ENCODE data around the gene NDEL1. TPM values are rescaled to one million over a fixed set of nuclear protein-coding genes. Genes with fewer than 3 reads are reported as not detected.

Gene NDEL1
- total RNA-seq, 1 donor from 2014 or later = 112 TPM

DNA sequence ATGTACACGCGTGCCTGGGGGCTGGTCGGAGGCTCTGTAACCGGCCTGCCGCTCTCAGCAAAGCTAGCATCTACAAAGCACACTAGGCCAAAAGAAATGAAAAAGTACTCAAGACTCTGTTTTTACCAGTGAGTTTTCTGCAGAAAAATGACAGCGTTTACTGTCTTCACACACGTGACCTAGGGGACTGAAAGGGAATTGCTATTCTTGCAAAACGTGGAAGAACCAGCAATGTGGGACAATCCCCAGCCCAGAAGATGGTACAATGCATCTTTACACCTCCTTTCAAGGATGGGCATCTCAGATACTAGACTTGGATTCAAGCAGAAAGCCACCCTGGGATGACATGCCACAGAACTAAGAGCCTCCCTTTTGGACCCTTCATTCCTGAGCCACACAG is 41.5 kb downstream of the NDEL1 start:
- no peak for DNase-seq (ENCODE audit: low spot score)

GRCh38 chr17:8477715-8478441 is 42.2 kb downstream of the NDEL1 start:
- DNase-seq (ENCODE audit: low spot score) = no peak

- peak; percentile 82 for DNase-seq (ENCODE audit: low spot score)
Observed at GRCh38 chr17:8479431-8479947, 43.8 kb downstream of the NDEL1 start.

- peak; percentile 74 for DNase-seq (ENCODE audit: low spot score)
Observed at GRCh38 chr17:8480011-8480976, 44.6 kb downstream of the NDEL1 start.

GRCh38 chr17:8481089-8481488 is 45.4 kb downstream of the NDEL1 start:
- DNase-seq (ENCODE audit: low spot score) = peak; percentile 88

DNA sequence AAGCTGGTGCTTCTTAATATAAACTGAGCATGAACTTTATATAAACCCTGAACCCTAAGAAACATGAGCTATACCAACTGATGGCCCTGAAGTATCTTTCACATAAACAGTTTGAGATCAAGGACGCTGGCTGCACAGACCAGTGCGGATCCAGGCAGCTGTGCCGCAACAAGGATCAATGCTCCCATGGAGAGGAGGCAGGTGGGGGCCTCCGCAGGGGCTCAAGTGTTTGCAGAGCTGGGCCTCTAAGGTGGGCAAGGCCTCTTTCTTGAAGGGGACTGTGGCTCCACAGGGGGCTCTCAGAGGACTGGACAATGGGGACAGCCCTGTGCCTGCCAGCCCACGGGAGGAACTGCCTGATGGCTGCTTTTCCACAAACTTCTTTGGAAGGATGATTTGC is 46.0 kb downstream of the NDEL1 start:
- no peak for DNase-seq (ENCODE audit: low spot score)

DNA sequence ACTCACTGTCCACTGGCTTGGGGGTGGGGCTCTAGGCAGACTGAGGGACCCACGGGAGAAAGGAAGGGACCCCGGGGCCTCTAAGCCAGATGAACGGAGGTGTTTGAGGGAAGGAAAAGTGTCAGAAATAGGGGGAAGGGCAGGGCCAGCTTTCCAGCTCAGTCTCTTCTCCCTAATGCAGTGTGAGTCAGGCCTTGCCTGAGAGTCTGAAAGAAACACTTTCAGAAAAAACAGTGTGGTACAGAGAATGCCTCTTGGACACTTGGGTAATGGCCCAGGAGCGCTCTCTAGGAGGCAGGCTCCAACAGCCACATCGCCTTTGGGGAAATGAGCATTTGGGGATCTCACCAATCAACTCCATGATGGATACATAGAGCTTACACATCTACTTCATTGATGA is 46.9 kb downstream of the NDEL1 start:
- DNase-seq (ENCODE audit: low spot score) = no peak

DNA sequence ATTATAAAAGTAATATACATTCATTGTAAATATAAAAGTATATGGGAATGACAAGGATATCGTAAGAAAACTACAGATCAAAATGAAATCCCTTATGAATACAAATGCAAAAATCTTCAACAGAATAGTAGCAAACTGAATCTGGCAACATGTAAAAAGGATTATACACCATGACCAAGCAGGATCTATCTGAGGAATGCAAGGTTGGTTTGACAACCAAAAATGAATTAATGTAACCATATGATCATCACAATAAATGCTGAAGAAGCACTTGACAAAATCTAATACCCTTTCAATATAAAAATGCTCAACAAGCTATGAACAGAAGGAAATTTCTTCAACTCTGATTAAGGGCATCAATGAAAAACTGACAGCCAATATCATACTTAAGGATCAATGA is 48.8 kb downstream of the NDEL1 start:
- no peak for DNase-seq (ENCODE audit: low spot score)

- DNase-seq (ENCODE audit: low spot score) = no peak
Observed at GRCh38 chr17:8485491-8485890, 49.8 kb downstream of the NDEL1 start.

GRCh38 chr17:8487130-8487645 is 51.5 kb downstream of the NDEL1 start:
- DNase-seq (ENCODE audit: low spot score) = peak; percentile 65

DNA sequence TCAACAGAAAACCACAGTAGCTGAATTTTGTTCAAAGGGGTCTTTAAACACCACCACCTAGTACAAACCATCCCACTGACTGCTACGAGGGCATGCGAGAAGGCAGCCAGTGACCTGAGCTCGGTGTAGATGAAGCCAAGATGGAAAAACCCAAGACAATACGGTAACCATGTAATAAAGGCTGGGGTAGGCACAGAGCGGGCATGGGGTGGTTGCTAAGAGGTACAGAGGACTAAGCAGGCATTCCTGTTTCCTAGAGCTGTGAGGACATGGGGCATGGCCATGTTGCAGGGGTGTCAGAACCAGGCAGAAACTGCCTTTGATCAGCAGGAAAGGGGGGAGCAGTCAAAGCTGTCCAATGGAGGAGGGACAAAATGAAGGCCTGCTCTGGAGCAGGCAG is 52.1 kb downstream of the NDEL1 start:
- DNase-seq (ENCODE audit: low spot score) = peak; percentile 43

DNA sequence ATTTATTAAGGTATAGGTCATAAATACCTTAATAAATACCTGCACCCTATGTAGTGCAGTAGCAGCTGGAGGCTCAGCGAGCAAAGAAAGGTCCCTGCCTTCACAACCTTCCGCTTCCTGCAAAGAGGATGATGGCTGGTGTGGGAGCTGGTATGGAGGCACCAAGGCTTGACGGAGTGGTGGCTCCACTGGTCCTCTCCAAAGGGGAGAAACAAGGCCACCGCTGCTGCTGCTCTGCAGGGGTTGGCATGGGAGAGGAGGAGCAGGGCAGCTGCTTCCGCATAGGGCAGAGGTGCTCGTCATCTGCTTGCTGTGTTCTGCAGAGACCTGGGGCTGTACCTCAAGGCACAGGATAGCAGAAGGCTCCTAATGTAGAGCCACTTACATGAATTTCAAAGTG is 52.8 kb downstream of the NDEL1 start:
- peak; percentile 59 for DNase-seq (ENCODE audit: low spot score)

DNA sequence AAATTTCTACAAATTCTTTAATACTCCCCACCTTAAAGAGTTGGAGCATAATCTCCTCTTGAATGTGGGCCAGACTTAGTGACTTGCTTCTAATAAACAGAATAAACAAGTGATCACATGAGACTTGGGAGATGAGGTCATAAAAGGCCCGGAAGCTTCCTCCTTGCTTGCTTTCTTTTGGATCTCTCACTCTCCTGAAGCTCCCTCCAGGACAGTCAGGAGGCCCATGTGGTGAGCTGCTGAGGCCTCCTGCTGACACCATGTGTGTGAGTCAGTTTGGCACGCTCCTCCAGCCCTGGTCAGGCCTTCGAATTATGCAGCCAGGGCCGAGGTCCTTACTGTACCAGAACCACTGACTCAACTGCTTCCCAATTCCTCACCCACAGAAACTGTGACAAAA is 53.2 kb downstream of the NDEL1 start:
- peak; percentile 88 for DNase-seq (ENCODE audit: low spot score)

DNA sequence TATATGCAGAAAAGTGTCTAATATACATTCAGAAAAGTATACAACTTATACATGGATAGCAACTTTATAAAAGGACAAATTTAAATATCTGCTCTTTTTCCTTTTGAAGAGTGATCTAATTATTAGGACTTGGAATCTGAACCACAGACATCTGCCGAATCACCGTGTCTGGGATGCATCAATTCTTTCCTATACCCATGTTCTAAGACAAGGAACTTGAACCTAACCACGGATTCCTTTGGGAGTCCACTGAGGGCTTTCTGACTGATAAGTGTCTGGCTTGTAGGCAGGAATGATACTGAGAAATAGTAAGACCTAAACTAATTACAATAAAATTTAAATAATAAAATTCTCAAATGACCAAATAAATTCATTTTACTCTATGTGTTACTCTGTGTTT is 54.2 kb downstream of the NDEL1 start:
- no peak for DNase-seq (ENCODE audit: low spot score)

DNA sequence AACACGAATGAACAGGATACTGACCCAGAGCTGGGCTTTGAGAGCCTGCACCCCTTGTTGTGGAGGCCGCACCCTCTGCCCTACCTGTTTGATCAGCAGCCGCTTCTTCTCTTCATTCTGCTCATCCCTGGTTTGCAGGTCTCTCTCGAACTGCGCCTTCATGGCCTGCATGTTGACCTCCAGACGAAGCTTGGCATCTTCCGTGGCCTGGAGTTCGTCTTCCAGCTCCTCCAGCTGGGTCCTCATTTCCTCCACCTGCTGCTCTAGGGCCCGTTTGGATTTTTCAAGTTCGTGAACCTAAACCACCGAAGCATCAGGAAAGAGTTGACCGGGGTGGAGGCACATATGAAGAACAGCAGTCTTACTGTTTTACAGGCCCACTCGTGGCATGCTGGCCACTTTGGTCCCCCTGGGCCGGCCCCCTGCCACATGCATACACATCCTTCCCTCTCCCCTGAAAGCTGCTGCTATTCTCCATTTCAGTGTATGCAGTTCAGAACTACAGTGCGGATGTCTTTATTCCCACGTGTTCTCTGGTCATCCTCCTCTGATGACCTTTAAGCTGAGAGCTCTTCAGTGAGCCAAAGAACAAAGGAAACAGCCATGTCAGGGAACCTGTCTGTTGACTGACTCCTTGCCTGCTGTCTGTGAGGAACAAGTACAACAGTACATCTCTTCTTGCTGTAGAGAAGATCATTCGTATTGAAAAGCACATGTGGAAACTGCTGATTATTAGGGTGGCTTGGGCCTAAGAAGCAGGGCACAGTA is 54.8 kb downstream of the NDEL1 start:
- peak; percentile 37 for DNase-seq (ENCODE audit: low spot score)

DNA sequence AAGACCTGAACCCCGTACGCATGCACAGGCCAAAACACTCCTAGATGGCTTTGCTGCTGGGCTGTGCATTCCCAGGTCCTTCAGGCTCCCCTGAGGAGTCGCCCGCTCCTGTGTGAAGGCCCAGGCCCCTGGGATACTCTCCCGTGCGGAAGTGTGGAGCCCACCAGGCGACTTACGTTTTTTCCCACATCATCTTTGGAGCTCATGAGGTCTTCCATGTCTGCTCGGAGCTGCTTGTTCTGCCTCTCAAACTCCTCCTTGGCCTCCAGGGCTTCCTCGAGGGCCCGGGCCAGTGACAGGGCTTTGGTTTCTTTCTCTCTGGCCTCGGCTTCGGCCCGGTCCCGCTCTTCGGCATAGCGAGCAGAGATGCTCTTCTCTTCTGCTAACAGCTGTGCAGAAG is 56.4 kb downstream of the NDEL1 start:
- DNase-seq (ENCODE audit: low spot score) = peak; percentile 35

DNA sequence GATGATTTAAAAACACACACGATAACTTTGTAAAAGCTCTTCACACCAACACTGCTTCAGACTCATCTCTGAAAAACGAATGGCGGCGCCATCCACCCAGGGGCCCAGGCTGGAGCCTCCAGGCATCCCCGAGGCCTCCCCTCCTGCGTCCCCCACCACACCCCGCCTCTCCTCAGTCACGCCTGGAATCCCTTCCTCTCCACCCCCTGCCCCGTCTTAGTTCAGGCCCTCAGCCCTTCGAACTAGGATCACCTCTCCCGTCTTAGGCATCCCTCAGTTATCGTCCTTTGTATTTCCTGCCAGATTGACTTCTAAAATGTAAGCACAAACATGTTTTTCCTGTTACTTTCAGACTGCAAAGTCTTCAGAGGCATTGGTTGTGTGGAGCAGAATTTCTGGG is 58.3 kb downstream of the NDEL1 start:
- DNase-seq (ENCODE audit: low spot score) = no peak

- DNase-seq (ENCODE audit: low spot score) = peak; percentile 51
Observed at GRCh38 chr17:8494506-8495111, 58.9 kb downstream of the NDEL1 start.

GRCh38 chr17:8496081-8496480 is 60.4 kb downstream of the NDEL1 start:
- no peak for DNase-seq (ENCODE audit: low spot score)

- no peak for DNase-seq (ENCODE audit: low spot score)
Observed at GRCh38 chr17:8499171-8499570, 63.5 kb downstream of the NDEL1 start.

DNA sequence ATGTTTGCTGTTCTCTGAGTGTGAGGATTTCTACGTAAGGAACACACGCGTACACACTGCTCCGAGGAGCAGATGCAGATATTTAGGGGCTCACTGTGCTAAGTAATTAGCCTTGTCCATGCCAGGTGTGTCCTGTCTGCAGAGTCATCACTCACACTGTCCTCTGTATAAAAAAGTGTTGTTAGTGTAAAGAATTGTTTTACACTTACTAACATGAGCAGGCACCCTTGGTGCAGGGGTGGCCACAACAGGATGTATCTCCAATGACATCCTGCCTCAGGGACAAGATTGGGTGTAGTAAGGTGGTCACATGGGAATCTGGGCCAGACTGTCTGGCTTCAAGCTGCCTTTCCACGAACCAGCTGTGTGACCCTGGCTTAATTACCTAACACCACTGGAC is 63.9 kb downstream of the NDEL1 start:
- no peak for DNase-seq (ENCODE audit: low spot score)

Measured in mesenteric fat pad (tissue), 1 donor.